HepG2 (cell line): ENCODE results near the gene CCDC57. TPM values are rescaled to one million over a fixed set of nuclear protein-coding genes. Genes with fewer than 3 reads are reported as not detected.
A peak's percentile ranks its signal among the peaks of the same experiment; 100 is the strongest.

Experiments
- DPF2 ChIP-seq: sonication (generic); formaldehyde crosslinking; IDR thresholded peaks from 2 replicates; pipeline ENCODE4 v1.4.0; 2020; ENCODE audit warnings: mild to moderate bottlenecking, low read depth, missing genetic modification reagents, borderline replicate concordance
- IKZF1 ChIP-seq: fragments of 450-650 bp; IDR thresholded peaks from 2 replicates; pipeline ENCODE4 v1.7.1; 2016
- NKX3-1 ChIP-seq: sonication (generic); formaldehyde crosslinking; IDR thresholded peaks from 2 replicates; pipeline ENCODE4 v1.5.0; 2020; ENCODE audit warnings: missing genetic modification reagents
- NR1H2 ChIP-seq: sonication (generic); formaldehyde crosslinking; IDR thresholded peaks from 2 replicates; pipeline ENCODE4 v1.8.1; 2022; ENCODE audit warnings: low read depth, missing genetic modification reagents, borderline replicate concordance
- PAWR ChIP-seq: sonication (generic); formaldehyde crosslinking; IDR thresholded peaks from 2 replicates; pipeline ENCODE4 v1.4.0; 2020; ENCODE audit warnings: missing genetic modification reagents, mild to moderate bottlenecking, borderline replicate concordance
- POGZ ChIP-seq: sonication (generic); formaldehyde crosslinking; IDR thresholded peaks from 2 replicates; pipeline ENCODE4 v1.4.0; 2020; ENCODE audit warnings: mild to moderate bottlenecking, missing genetic modification reagents
- SMAD3 ChIP-seq: sonication (generic); formaldehyde crosslinking; IDR thresholded peaks from 2 replicates; pipeline ENCODE4 v1.4.0; 2020; ENCODE audit warnings: missing genetic modification reagents
- ZFAT ChIP-seq: sonication (generic); formaldehyde crosslinking; conservative IDR thresholded peaks from 2 replicates; pipeline ENCODE4 v1.8.1; 2023; ENCODE audit warnings: missing genetic modification reagents, inconsistent platforms
- ZFY ChIP-seq: sonication (generic); formaldehyde crosslinking; IDR thresholded peaks from 2 replicates; pipeline ENCODE4 v1.4.0; 2020; ENCODE audit warnings: missing genetic modification reagents
- ZKSCAN5 ChIP-seq: sonication (generic); formaldehyde crosslinking; IDR thresholded peaks from 2 replicates; pipeline ENCODE4 v1.5.1; 2020; ENCODE audit warnings: mild to moderate bottlenecking, missing genetic modification reagents
- ZNF557 ChIP-seq: sonication (generic); formaldehyde crosslinking; IDR thresholded peaks from 2 replicates; pipeline ENCODE4 v1.4.0; 2020; ENCODE audit warnings: missing genetic modification reagents
- ZNF672 ChIP-seq: sonication (generic); formaldehyde crosslinking; IDR thresholded peaks from 2 replicates; pipeline ENCODE4 v1.8.1; 2022; ENCODE audit warnings: missing genetic modification reagents
- ZNF737 ChIP-seq: sonication (generic); formaldehyde crosslinking; IDR thresholded peaks from 2 replicates; pipeline ENCODE4 v1.5.0; 2020; ENCODE audit warnings: missing genetic modification reagents, mild to moderate bottlenecking, borderline replicate concordance
- ZNF749 ChIP-seq: sonication (generic); formaldehyde crosslinking; IDR thresholded peaks from 2 replicates; pipeline ENCODE4 v1.8.0; 2022; ENCODE audit warnings: mild to moderate bottlenecking, missing genetic modification reagents, moderate library complexity, borderline replicate concordance
- ZNF816 ChIP-seq: sonication (generic); formaldehyde crosslinking; IDR thresholded peaks from 2 replicates; pipeline ENCODE4 v1.8.0; 2022; ENCODE audit warnings: missing genetic modification reagents, mild to moderate bottlenecking, borderline replicate concordance
- ZNF878 ChIP-seq: sonication (generic); formaldehyde crosslinking; IDR thresholded peaks from 2 replicates; pipeline ENCODE4 v1.8.1; 2023; ENCODE audit warnings: mild to moderate bottlenecking, missing genetic modification reagents, moderate library complexity
- polyA plus RNA-seq, 8 experiments: library from polyadenylated mRNA; depleted of rRNA in 3 of 8; stranded (reverse) in 7 of 8; unstranded in 1 of 8; fragments of >200 nt; fragmentation: Illumina TruSeq in 4 of 8; extraction: Trizol in 4 of 8; gene quantifications; 2 replicates each; pipeline versions ENCODE4 v1.2.1 to v1.2.3, GENCODE V29; 2011 to 2016; ENCODE audit warnings: low read depth in 4 of 8, missing spikeins in 1 of 8, mixed read lengths in 1 of 8; ENCODE audit not compliant: insufficient read depth in 1 of 8
- total RNA-seq, 5 experiments: library from RNA; depleted of rRNA; stranded (reverse); fragments of >200 nt; fragmentation: Illumina TruSeq; extraction: Trizol; gene quantifications; 2 replicates each; pipeline ENCODE4 v1.2.3, GENCODE V29; 2016; ENCODE audit warnings: low read depth in 1 of 5
- TF ChIP-seq, protein P1 (sequence below): fragments of 450-650 bp; IDR thresholded peaks from 2 replicates; pipeline ENCODE4 v1.6.1; 2017; ENCODE audit warnings: mild to moderate bottlenecking
- TF ChIP-seq, protein P2 (sequence below): sonication (generic); formaldehyde crosslinking; IDR thresholded peaks from 2 replicates; pipeline ENCODE4 v1.4.0; 2020; ENCODE audit warnings: missing genetic modification reagents
- TF ChIP-seq, protein P3 (sequence below): sonication (generic); formaldehyde crosslinking; IDR thresholded peaks from 2 replicates; pipeline ENCODE4 v1.4.0; 2020; ENCODE audit warnings: missing genetic modification reagents
- TF ChIP-seq, protein P4 (sequence below): sonication (generic); formaldehyde crosslinking; IDR thresholded peaks from 2 replicates; pipeline ENCODE4 v1.4.0; 2020; ENCODE audit warnings: low read depth, mild to moderate bottlenecking, missing genetic modification reagents
- TF ChIP-seq, protein P5 (sequence below): fragments of 450-650 bp; IDR thresholded peaks from 2 replicates; pipeline ENCODE4 v1.6.1; 2016

CCDC57 gene
- total and polyA plus RNA-seq, 2 of the 13 experiments (the other 11 are each of a cell fraction or from before 2014, with no cell fraction given), result 59.3 to 59.9 TPM

DNA sequence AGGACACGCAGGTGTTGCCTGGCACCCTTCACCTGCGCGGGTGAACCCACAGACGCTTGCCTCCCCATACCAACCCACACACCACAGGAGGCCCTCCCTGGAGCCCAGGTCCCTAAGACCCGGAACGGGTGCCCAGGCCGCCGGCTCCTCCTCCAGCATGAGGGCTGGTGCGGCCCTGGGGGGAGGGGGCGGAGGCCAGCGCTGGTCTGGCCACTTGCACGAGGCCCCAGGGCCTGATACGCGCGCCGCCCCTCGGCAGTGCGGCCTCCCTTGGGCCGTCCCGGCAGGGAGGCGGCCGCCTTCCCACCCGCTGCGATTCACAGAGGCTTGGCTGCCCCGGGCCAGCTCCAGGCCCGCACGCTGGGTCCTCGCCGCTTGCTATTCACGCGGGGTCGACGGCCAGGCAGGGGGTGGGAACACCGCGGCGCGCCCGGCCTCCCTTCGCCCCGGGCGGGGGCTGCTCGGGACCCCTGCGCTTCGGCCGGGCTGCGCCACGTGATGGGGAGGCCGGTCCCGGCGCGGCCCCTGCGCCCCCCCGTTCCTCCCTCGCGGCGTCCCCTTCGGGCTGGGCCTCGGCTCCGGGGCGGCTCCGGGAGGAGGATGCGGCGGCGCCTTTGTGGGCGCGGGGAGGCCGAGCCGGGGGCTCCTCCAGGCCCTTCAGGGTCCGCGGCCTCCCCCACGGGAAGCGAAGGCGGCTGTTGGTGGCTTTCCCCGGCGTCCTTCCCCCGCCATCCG, 115.3 kb downstream of the CCDC57 start (continued):
- TF ChIP-seq, protein P1, sequence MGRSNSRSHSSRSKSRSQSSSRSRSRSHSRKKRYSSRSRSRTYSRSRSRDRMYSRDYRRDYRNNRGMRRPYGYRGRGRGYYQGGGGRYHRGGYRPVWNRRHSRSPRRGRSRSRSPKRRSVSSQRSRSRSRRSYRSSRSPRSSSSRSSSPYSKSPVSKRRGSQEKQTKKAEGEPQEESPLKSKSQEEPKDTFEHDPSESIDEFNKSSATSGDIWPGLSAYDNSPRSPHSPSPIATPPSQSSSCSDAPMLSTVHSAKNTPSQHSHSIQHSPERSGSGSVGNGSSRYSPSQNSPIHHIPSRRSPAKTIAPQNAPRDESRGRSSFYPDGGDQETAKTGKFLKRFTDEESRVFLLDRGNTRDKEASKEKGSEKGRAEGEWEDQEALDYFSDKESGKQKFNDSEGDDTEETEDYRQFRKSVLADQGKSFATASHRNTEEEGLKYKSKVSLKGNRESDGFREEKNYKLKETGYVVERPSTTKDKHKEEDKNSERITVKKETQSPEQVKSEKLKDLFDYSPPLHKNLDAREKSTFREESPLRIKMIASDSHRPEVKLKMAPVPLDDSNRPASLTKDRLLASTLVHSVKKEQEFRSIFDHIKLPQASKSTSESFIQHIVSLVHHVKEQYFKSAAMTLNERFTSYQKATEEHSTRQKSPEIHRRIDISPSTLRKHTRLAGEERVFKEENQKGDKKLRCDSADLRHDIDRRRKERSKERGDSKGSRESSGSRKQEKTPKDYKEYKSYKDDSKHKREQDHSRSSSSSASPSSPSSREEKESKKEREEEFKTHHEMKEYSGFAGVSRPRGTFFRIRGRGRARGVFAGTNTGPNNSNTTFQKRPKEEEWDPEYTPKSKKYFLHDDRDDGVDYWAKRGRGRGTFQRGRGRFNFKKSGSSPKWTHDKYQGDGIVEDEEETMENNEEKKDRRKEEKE, result no peak
- no peak for TF ChIP-seq ZNF878 (CRISPR knock-in tag)
- TF ChIP-seq DPF2 (CRISPR knock-in tag), result no peak
- TF ChIP-seq NR1H2 (CRISPR knock-in tag), result no peak
- 0 out of 2 replicates have a peak, but pooled peaks have one; percentile 59 for TF ChIP-seq ZNF749
- TF ChIP-seq, protein P2, sequence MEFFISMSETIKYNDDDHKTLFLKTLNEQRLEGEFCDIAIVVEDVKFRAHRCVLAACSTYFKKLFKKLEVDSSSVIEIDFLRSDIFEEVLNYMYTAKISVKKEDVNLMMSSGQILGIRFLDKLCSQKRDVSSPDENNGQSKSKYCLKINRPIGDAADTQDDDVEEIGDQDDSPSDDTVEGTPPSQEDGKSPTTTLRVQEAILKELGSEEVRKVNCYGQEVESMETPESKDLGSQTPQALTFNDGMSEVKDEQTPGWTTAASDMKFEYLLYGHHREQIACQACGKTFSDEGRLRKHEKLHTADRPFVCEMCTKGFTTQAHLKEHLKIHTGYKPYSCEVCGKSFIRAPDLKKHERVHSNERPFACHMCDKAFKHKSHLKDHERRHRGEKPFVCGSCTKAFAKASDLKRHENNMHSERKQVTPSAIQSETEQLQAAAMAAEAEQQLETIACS (CRISPR knock-in tag), result no peak
- no peak for TF ChIP-seq ZNF672 (CRISPR knock-in tag)
- TF ChIP-seq IKZF1, result no peak
- no peak for TF ChIP-seq ZNF816 (CRISPR knock-in tag)
- TF ChIP-seq ZNF737 (CRISPR knock-in tag), result no peak; the same call in 1 of the 2 replicates
- TF ChIP-seq ZNF557 (CRISPR knock-in tag), result no peak; the same call in 1 of the 2 replicates
- no peak for TF ChIP-seq ZKSCAN5 (CRISPR knock-in tag)
- no peak for TF ChIP-seq POGZ (CRISPR knock-in tag)
- TF ChIP-seq, protein P3, sequence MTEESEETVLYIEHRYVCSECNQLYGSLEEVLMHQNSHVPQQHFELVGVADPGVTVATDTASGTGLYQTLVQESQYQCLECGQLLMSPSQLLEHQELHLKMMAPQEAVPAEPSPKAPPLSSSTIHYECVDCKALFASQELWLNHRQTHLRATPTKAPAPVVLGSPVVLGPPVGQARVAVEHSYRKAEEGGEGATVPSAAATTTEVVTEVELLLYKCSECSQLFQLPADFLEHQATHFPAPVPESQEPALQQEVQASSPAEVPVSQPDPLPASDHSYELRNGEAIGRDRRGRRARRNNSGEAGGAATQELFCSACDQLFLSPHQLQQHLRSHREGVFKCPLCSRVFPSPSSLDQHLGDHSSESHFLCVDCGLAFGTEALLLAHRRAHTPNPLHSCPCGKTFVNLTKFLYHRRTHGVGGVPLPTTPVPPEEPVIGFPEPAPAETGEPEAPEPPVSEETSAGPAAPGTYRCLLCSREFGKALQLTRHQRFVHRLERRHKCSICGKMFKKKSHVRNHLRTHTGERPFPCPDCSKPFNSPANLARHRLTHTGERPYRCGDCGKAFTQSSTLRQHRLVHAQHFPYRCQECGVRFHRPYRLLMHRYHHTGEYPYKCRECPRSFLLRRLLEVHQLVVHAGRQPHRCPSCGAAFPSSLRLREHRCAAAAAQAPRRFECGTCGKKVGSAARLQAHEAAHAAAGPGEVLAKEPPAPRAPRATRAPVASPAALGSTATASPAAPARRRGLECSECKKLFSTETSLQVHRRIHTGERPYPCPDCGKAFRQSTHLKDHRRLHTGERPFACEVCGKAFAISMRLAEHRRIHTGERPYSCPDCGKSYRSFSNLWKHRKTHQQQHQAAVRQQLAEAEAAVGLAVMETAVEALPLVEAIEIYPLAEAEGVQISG (CRISPR knock-in tag), result peak; percentile 36
- 0 out of 2 replicates have a peak, but pooled peaks have one; percentile 41 for TF ChIP-seq PAWR (CRISPR knock-in tag)
- 0 out of 2 replicates have a peak, but pooled peaks have one; percentile 14 for TF ChIP-seq SMAD3 (CRISPR knock-in tag)
- no peak for TF ChIP-seq NKX3-1 (CRISPR knock-in tag)
- peak; percentile 52; the same call in 1 of the 2 replicates for TF ChIP-seq ZFY (CRISPR knock-in tag)
- TF ChIP-seq, protein P4, sequence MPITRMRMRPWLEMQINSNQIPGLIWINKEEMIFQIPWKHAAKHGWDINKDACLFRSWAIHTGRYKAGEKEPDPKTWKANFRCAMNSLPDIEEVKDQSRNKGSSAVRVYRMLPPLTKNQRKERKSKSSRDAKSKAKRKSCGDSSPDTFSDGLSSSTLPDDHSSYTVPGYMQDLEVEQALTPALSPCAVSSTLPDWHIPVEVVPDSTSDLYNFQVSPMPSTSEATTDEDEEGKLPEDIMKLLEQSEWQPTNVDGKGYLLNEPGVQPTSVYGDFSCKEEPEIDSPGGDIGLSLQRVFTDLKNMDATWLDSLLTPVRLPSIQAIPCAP (CRISPR knock-in tag), result 0 out of 2 replicates have a peak, but pooled peaks have one; percentile 15
- TF ChIP-seq, protein P5, sequence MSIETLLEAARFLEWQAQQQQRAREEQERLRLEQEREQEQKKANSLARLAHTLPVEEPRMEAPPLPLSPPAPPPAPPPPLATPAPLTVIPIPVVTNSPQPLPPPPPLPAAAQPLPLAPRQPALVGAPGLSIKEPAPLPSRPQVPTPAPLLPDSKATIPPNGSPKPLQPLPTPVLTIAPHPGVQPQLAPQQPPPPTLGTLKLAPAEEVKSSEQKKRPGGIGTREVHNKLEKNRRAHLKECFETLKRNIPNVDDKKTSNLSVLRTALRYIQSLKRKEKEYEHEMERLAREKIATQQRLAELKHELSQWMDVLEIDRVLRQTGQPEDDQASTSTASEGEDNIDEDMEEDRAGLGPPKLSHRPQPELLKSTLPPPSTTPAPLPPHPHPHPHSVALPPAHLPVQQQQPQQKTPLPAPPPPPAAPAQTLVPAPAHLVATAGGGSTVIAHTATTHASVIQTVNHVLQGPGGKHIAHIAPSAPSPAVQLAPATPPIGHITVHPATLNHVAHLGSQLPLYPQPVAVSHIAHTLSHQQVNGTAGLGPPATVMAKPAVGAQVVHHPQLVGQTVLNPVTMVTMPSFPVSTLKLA, result no peak
- TF ChIP-seq ZFAT, result no peak
